ENCODE data around the gene PAPPA2.
"Not testable (repeated sequence)": the region's sequence is repeated elsewhere in the genome, so short reads cannot be mapped to it uniquely, and the experiment has no call there.

PAPPA2 gene

DNA sequence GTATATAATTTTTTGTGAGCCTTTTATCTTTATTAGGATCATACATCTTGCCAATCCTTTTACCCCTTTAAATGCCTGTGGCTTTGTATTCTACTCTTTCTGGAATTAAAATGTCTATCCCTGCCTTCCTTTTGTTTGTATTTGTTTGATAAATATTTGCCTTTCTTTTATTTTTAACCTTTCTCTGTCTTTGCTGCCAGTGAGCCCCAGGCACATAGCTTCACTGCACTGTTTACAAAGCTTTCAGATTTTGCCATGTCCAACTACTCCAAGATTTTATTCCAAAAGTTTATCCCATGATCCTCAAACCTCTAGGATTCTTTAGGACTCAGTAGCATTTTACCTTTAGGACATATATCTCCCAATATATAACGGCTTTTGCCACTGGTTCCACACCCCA, 281.2 kb downstream of the PAPPA2 start:
- H3K4me3 ChIP-seq (ENCODE audit: low read depth, low read length), result no peak overlapping the region
- TF ChIP-seq, protein P1, sequence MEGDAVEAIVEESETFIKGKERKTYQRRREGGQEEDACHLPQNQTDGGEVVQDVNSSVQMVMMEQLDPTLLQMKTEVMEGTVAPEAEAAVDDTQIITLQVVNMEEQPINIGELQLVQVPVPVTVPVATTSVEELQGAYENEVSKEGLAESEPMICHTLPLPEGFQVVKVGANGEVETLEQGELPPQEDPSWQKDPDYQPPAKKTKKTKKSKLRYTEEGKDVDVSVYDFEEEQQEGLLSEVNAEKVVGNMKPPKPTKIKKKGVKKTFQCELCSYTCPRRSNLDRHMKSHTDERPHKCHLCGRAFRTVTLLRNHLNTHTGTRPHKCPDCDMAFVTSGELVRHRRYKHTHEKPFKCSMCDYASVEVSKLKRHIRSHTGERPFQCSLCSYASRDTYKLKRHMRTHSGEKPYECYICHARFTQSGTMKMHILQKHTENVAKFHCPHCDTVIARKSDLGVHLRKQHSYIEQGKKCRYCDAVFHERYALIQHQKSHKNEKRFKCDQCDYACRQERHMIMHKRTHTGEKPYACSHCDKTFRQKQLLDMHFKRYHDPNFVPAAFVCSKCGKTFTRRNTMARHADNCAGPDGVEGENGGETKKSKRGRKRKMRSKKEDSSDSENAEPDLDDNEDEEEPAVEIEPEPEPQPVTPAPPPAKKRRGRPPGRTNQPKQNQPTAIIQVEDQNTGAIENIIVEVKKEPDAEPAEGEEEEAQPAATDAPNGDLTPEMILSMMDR (IDR thresholded peaks at IDR 0.05; ENCODE audit: low read depth, low read length), result no peak

DNA sequence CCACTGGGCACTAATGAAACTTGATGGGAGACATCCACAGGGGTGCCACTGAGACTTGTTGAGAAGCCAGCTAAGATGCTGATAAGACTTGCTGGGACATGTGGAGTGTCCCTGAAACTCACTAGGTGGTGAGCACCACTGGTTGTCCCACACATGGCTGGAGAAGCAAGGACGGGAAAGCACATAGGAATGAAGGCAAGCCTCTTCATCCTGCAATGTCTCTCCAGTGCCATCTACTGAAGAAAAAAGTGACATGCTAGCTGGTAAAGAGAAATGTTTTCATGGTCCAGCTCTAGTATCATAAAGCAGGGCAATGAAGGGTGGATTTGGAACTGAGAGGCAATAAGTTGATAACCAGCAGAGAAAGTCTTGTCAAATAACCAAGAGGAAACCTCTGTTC, 283.0 kb downstream of the PAPPA2 start:
- TF ChIP-seq, protein P1 (IDR thresholded peaks at IDR 0.05; ENCODE audit: low read depth, low read length), result no peak
- H3K4me3 ChIP-seq (ENCODE audit: low read depth, low read length), result no peak overlapping the region

DNA sequence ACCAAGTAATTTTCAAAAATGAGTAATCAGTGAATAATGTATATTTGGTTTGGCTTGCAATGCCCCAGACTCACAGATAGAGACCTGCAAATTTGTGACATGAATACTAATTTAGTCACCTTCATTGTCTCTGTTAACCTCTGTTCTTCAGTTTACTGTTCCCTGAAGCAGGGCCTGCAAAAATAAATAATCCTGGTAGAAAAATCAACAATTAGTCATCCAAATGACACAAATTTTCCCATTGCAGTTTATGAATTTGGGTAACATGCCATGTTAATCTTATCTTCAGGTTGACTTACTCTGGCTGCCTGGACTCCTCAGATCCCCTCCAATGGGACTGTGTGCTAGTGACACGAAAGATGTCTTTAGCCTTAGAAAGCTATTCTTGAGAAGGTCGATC, 289.5 kb downstream of the PAPPA2 start:
- no peak overlapping the region for H3K4me3 ChIP-seq (ENCODE audit: low read depth, low read length)
- TF ChIP-seq, protein P1 (IDR thresholded peaks at IDR 0.05; ENCODE audit: low read depth, low read length), result no peak

DNA sequence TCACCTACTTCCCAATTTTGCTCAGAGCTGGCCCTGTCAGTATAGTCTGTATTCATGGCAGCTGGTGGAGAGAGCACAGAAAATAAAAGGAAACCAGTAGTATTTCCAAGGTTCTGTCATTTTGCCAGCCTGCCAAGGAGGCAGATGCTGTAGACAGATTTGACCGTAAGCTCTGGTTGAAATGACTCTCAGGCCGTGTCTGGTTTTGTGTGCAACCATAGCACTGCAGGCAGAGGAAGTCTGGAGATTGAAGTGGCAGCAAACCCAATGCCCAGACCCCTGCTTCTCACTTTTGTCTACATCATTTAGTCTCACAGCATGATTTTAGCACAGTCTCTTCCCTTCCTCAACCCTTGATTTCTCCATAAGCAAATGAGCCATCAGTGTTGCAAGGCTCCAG, 291.7 kb downstream of the PAPPA2 start:
- TF ChIP-seq, protein P1 (IDR thresholded peaks at IDR 0.05; ENCODE audit: low read depth, low read length), result no peak
- H3K4me3 ChIP-seq (ENCODE audit: low read depth, low read length), result no peak overlapping the region

DNA sequence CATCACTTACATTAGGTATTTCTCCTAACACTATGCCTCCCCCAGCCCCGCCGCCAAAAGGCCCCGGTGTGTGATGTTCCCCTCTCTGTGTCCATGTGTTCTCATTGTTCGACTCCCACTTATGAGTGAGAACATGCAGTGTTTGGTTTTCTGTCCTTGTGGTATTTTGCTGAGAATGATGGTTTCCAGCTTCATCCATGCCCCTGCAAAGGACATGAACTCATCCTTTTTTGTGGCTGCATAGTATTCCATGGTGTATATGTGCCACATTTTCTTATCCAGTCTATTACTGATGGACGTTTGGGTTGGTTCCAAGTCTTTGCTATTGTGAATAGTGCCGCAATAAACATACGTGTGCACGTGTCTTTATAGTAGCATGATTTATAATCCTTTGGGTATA, 293.8 kb downstream of the PAPPA2 start:
- not testable (repeated sequence) for H3K4me3 ChIP-seq (ENCODE audit: low read depth, low read length)

DNA sequence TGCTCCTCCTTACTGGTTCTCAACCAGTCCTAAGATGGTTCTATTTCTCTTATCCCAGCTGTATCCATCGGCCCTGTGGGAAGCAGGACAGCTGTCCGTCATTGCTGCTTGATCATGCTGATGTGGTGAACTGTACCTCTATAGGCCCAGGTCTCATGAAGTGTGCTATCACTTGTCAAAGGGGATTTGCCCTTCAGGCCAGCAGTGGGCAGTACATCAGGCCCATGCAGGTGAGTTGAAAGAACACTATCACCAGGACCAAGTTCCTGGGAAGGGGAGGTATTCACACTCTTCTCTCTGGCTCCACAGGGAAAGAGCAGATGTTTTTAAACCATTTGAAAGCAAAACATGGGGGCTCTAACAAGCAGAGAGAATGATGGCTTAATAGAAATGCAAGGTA, 302.6 kb downstream of the PAPPA2 start:
- TF ChIP-seq, protein P1 (IDR thresholded peaks at IDR 0.05; ENCODE audit: low read depth, low read length), result no peak

DNA sequence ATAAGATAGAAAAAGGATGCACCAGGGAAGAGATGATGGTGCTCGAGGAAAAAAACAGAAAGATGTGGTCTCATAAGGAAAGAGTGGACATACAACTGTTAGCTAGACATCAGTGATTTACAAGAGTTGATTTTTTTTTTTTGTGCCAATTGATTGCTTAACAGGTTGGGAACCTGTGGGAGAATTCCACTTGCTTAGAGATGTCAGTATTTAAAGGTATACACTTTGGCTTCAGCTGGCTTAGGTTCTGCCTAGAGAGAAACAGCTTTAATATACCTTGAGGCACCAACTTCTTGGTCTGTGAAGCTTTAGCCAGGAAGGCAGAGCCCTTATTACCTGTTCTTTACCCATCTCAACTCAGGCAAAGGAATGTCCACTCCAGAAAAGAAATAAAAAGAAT, 303.8 kb downstream of the PAPPA2 start:
- TF ChIP-seq, protein P1 (IDR thresholded peaks at IDR 0.05; ENCODE audit: low read depth, low read length), result no peak
- no peak overlapping the region for H3K4me3 ChIP-seq (ENCODE audit: low read depth, low read length)

More for the DNA sequence above, 302.6 kb downstream of the PAPPA2 start:
- no peak overlapping the region for H3K4me3 ChIP-seq (ENCODE audit: low read depth, low read length)

DNA sequence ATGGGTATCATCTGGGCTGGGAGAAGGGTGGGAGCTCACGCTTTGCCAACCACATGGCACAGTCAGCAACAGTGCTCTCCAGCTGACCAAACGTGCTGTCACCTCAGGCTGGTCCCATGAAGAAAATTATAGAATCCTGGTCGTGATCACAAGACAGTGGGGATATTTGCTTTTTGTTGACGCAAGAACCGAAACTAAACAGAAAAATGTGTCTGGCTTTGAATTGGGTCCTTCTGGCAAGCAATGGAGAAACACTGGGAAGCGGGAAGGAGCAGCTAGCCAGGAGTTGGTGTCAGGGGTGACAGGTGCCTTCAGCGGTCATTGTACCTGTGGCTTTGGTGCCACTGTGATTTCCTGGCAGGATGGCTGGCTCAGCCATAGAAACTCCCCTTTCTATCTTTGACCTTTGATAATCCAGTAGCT, 304.8 kb downstream of the PAPPA2 start:
- H3K4me3 ChIP-seq (ENCODE audit: low read depth, low read length), result no peak overlapping the region
- TF ChIP-seq, protein P1 (IDR thresholded peaks at IDR 0.05; ENCODE audit: low read depth, low read length), result no peak
